ENCODE data around the gene BSPRY. TPM values are rescaled to one million over a fixed set of nuclear protein-coding genes. Genes with fewer than 3 reads are reported as not detected.

BSPRY gene
- total and polyA plus RNA-seq, 4 donors: 0.17 to 0.79 (median 0.54) TPM

- DNase-seq (ENCODE audit: low read depth in 4 of 6, low spot score in 6 of 6): no peak
- Histone ChIP-seq H3K27ac (ENCODE audit: low read depth, low read length) (no peak overlapping the region), H3K4me3 (ENCODE audit: low read depth, low read length) (no peak overlapping the region), H3K36me3 (ENCODE audit: control insufficient read depth, insufficient read depth, low read length) (peaks cover 2% of the 10 kb centered on the region), H3K9me3 (ENCODE audit: control insufficient read depth, insufficient read depth, low read length) (no peaks in the 10 kb centered on the region), H3K27me3 (ENCODE audit: control insufficient read depth, insufficient read depth, low read length) (no peaks in the 10 kb centered on the region), H3K4me1 (ENCODE audit: control insufficient read depth, insufficient read depth, low read length) (no peaks in the 10 kb centered on the region)
- WGBS (ENCODE audit: insufficient coverage): 65% methylated on average over 4 of the region's 5 CpGs
Observed at GRCh38 chr9:113313261-113313660, 36.1 kb upstream of the BSPRY start.

GRCh38 chr9:113315231-113315630, 34.1 kb upstream of the BSPRY start:
- DNase-seq (ENCODE audit: low read depth in 4 of 6, low spot score in 6 of 6): no peak
- H3K27me3 ChIP-seq (ENCODE audit: control insufficient read depth, insufficient read depth, low read length): no peaks in the 10 kb centered on the region
- H3K4me1 ChIP-seq (ENCODE audit: control insufficient read depth, insufficient read depth, low read length): no peaks in the 10 kb centered on the region
- H3K36me3 ChIP-seq (ENCODE audit: control insufficient read depth, insufficient read depth, low read length): peaks cover 9% of the 10 kb centered on the region
- H3K4me3 ChIP-seq (ENCODE audit: low read depth, low read length): no peak overlapping the region
- H3K27ac ChIP-seq (ENCODE audit: low read depth, low read length): no peak overlapping the region
- H3K9me3 ChIP-seq (ENCODE audit: control insufficient read depth, insufficient read depth, low read length): no peaks in the 10 kb centered on the region

GRCh38 chr9:113316030-113316429, 33.3 kb upstream of the BSPRY start:
- WGBS (ENCODE audit: insufficient coverage): 57% methylated on average over 4 of the region's 4 CpGs
- Histone ChIP-seq H3K4me1 (ENCODE audit: control insufficient read depth, insufficient read depth, low read length) (no peaks in the 10 kb centered on the region), H3K4me3 (ENCODE audit: low read depth, low read length) (no peak overlapping the region), H3K27ac (ENCODE audit: low read depth, low read length) (no peak overlapping the region), H3K27me3 (ENCODE audit: control insufficient read depth, insufficient read depth, low read length) (no peaks in the 10 kb centered on the region), H3K9me3 (ENCODE audit: control insufficient read depth, insufficient read depth, low read length) (no peaks in the 10 kb centered on the region), H3K36me3 (ENCODE audit: control insufficient read depth, insufficient read depth, low read length) (peaks cover 11% of the 10 kb centered on the region)
- DNase-seq (ENCODE audit: low read depth in 4 of 6, low spot score in 6 of 6): peak in 1 of 6 donors; percentile 25

- H3K27ac ChIP-seq (ENCODE audit: low read depth, low read length): no peak overlapping the region
- no peaks in the 10 kb centered on the region for H3K4me1 ChIP-seq (ENCODE audit: control insufficient read depth, insufficient read depth, low read length)
- WGBS (ENCODE audit: insufficient coverage): no CpG with 5 or more reads among the region's 2 CpGs
- H3K27me3 ChIP-seq (ENCODE audit: control insufficient read depth, insufficient read depth, low read length): no peaks in the 10 kb centered on the region
- H3K4me3 ChIP-seq (ENCODE audit: low read depth, low read length): no peak overlapping the region
- H3K36me3 ChIP-seq (ENCODE audit: control insufficient read depth, insufficient read depth, low read length): peaks cover 13% of the 10 kb centered on the region
- DNase-seq (ENCODE audit: low read depth in 4 of 6, low spot score in 6 of 6): no peak
- H3K9me3 ChIP-seq (ENCODE audit: control insufficient read depth, insufficient read depth, low read length): no peaks in the 10 kb centered on the region
Observed at GRCh38 chr9:113317777-113318176, 31.6 kb upstream of the BSPRY start.

DNA sequence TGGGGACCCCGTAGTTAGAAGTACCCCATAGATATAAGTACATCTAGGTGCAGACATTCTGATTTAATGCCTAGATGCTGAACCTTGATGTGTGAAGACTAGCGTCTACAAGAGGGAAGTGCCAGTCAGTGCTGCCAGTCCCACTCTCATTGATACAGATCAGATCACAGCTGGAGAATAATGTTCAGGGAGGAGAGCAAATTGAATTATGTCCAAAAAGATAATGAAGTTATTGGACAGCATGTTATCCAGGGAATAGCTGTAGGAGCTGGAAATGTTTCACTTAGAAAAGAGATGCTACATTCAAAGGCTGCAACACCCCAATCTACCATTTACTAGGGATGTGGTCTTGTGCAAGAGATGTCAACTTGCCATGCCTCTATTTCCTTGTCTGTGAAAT, 30.3 kb upstream of the BSPRY start:
- Histone ChIP-seq H3K36me3 (ENCODE audit: control insufficient read depth, insufficient read depth, low read length) (peaks cover 13% of the 10 kb centered on the region), H3K27ac (ENCODE audit: low read depth, low read length) (no peak overlapping the region), H3K4me3 (ENCODE audit: low read depth, low read length) (no peak overlapping the region), H3K4me1 (ENCODE audit: control insufficient read depth, insufficient read depth, low read length) (no peaks in the 10 kb centered on the region), H3K27me3 (ENCODE audit: control insufficient read depth, insufficient read depth, low read length) (no peaks in the 10 kb centered on the region), H3K9me3 (ENCODE audit: control insufficient read depth, insufficient read depth, low read length) (no peaks in the 10 kb centered on the region)
- DNase-seq (ENCODE audit: low read depth in 4 of 6, low spot score in 6 of 6): no peak
- no CpG with 5 or more reads among the region's 2 CpGs for WGBS (ENCODE audit: insufficient coverage)

GRCh38 chr9:113320051-113320450, 29.3 kb upstream of the BSPRY start:
- no peaks in the 10 kb centered on the region for H3K9me3 ChIP-seq (ENCODE audit: control insufficient read depth, insufficient read depth, low read length)
- H3K27me3 ChIP-seq (ENCODE audit: control insufficient read depth, insufficient read depth, low read length): no peaks in the 10 kb centered on the region
- no peaks in the 10 kb centered on the region for H3K4me1 ChIP-seq (ENCODE audit: control insufficient read depth, insufficient read depth, low read length)
- no peak overlapping the region for H3K27ac ChIP-seq (ENCODE audit: low read depth, low read length)
- H3K36me3 ChIP-seq (ENCODE audit: control insufficient read depth, insufficient read depth, low read length): peaks cover 13% of the 10 kb centered on the region
- no peak overlapping the region for H3K4me3 ChIP-seq (ENCODE audit: low read depth, low read length)
- DNase-seq (ENCODE audit: low read depth in 4 of 6, low spot score in 6 of 6): no peak
- WGBS (ENCODE audit: insufficient coverage): 83% methylated on average over 3 of the region's 3 CpGs

- Histone ChIP-seq H3K27me3 (ENCODE audit: control insufficient read depth, insufficient read depth, low read length) (no peaks in the 10 kb centered on the region), H3K27ac (ENCODE audit: low read depth, low read length) (no peak overlapping the region), H3K4me3 (ENCODE audit: low read depth, low read length) (no peak overlapping the region), H3K36me3 (ENCODE audit: control insufficient read depth, insufficient read depth, low read length) (peaks cover 10% of the 10 kb centered on the region), H3K4me1 (ENCODE audit: control insufficient read depth, insufficient read depth, low read length) (no peaks in the 10 kb centered on the region), H3K9me3 (ENCODE audit: control insufficient read depth, insufficient read depth, low read length) (no peaks in the 10 kb centered on the region)
- WGBS (ENCODE audit: insufficient coverage): 76% methylated on average over 5 of the region's 6 CpGs
- DNase-seq (ENCODE audit: low read depth in 4 of 6, low spot score in 6 of 6): no peak
Observed at GRCh38 chr9:113322671-113323070, 26.7 kb upstream of the BSPRY start.

DNA sequence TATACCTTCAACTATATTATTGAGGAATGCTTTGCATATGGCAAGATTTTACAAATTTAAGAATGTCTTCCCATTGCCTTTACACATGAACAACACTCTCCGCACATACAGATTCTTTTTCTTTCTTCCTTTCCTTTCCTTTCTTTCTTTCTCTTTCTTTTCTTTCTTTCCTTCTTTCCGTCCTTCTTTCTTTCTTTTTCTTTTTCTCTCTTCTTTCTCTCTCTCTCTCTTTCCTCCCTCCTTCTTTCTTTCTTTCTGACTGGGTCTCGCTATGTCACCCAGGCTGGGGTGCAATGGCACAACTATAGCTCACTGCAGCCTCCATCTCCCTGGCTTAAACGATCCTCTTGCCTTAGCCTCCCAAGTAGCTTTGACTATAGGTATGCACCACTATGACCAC, 23.1 kb upstream of the BSPRY start:
- Histone ChIP-seq H3K4me3 (ENCODE audit: low read depth, low read length) (no peak overlapping the region), H3K4me1 (ENCODE audit: control insufficient read depth, insufficient read depth, low read length) (no peaks in the 10 kb centered on the region), H3K9me3 (ENCODE audit: control insufficient read depth, insufficient read depth, low read length) (no peaks in the 10 kb centered on the region), H3K36me3 (ENCODE audit: control insufficient read depth, insufficient read depth, low read length) (peaks cover under 1% of the 10 kb centered on the region), H3K27ac (ENCODE audit: low read depth, low read length) (no peak overlapping the region), H3K27me3 (ENCODE audit: control insufficient read depth, insufficient read depth, low read length) (no peaks in the 10 kb centered on the region)
- WGBS (ENCODE audit: insufficient coverage): 100% methylated on average over 3 of the region's 4 CpGs
- no peak for DNase-seq (ENCODE audit: low read depth in 4 of 6, low spot score in 6 of 6)

- H3K4me1 ChIP-seq (ENCODE audit: control insufficient read depth, insufficient read depth, low read length): no peaks in the 10 kb centered on the region
- no peaks in the 10 kb centered on the region for H3K36me3 ChIP-seq (ENCODE audit: control insufficient read depth, insufficient read depth, low read length)
- no peaks in the 10 kb centered on the region for H3K27me3 ChIP-seq (ENCODE audit: control insufficient read depth, insufficient read depth, low read length)
- DNase-seq (ENCODE audit: low read depth in 4 of 6, low spot score in 6 of 6): no peak
- H3K9me3 ChIP-seq (ENCODE audit: control insufficient read depth, insufficient read depth, low read length): no peaks in the 10 kb centered on the region
- WGBS (ENCODE audit: insufficient coverage): no CpG with 5 or more reads among the region's 3 CpGs
- H3K4me3 ChIP-seq (ENCODE audit: low read depth, low read length): no peak overlapping the region
- no peak overlapping the region for H3K27ac ChIP-seq (ENCODE audit: low read depth, low read length)
Observed at GRCh38 chr9:113328045-113328782, 21.1 kb upstream of the BSPRY start.

GRCh38 chr9:113331780-113332179, 17.6 kb upstream of the BSPRY start:
- DNase-seq (ENCODE audit: low read depth in 4 of 6, low spot score in 6 of 6): no peak
- Histone ChIP-seq H3K36me3 (ENCODE audit: control insufficient read depth, insufficient read depth, low read length) (no peaks in the 10 kb centered on the region), H3K4me1 (ENCODE audit: control insufficient read depth, insufficient read depth, low read length) (no peaks in the 10 kb centered on the region), H3K27me3 (ENCODE audit: control insufficient read depth, insufficient read depth, low read length) (no peaks in the 10 kb centered on the region), H3K27ac (ENCODE audit: low read depth, low read length) (no peak overlapping the region), H3K4me3 (ENCODE audit: low read depth, low read length) (no peak overlapping the region), H3K9me3 (ENCODE audit: control insufficient read depth, insufficient read depth, low read length) (no peaks in the 10 kb centered on the region)
- WGBS (ENCODE audit: insufficient coverage): 60% methylated on average over 1 of the region's 4 CpGs
